ENCODE results near the gene FTCD.

DNA sequence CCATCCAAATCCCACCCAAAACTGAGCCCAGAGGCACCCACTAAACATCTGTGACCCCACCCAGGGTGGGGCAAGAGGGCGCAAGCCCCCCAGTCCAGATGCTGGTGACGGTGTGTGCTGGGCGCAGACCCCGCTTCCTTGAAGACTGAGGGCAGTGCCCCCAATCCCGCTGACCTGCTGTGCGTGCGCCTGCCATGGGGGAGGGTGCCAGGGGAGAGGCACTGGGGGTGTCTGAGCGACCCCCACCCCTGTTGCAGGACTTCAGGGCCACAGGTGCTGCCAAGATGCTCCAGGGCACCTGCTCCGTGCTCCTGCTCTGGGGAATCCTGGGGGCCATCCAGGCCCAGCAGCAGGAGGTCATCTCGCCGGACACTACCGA is 44.2 kb downstream of the FTCD start:
- TF ChIP-seq, protein P1, sequence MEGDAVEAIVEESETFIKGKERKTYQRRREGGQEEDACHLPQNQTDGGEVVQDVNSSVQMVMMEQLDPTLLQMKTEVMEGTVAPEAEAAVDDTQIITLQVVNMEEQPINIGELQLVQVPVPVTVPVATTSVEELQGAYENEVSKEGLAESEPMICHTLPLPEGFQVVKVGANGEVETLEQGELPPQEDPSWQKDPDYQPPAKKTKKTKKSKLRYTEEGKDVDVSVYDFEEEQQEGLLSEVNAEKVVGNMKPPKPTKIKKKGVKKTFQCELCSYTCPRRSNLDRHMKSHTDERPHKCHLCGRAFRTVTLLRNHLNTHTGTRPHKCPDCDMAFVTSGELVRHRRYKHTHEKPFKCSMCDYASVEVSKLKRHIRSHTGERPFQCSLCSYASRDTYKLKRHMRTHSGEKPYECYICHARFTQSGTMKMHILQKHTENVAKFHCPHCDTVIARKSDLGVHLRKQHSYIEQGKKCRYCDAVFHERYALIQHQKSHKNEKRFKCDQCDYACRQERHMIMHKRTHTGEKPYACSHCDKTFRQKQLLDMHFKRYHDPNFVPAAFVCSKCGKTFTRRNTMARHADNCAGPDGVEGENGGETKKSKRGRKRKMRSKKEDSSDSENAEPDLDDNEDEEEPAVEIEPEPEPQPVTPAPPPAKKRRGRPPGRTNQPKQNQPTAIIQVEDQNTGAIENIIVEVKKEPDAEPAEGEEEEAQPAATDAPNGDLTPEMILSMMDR (IDR thresholded peaks at IDR 0.05), result no peak
- no peak for TF ChIP-seq POLR2A (IDR thresholded peaks at IDR 0.05)
